Psoas muscle (tissue), 8 donors: ENCODE data around the gene SLC9A6. TPM values are rescaled to one million over a fixed set of nuclear protein-coding genes. Genes with fewer than 3 reads are reported as not detected.
A peak's percentile ranks its signal among the peaks of the same experiment; 100 is the strongest.

Source experiments
- ATAC-seq, 4 donors: fragments of 200-7000 bp; cut with Tn5 transposase; one replicate each; pipeline ENCODE4 v1.9.1; 2020; ENCODE audit warnings: moderate library complexity in 3 of 4, mild to moderate bottlenecking in 2 of 4
- DNase-seq, 2 donors: peaks; one replicate each; pipeline ENCODE4 v3.0.0-alpha.2; 2020
- H3K27ac ChIP-seq: fragments of 200-600 bp; one replicate; pipeline ENCODE4 v1.8.0; 2022
- H3K27me3 ChIP-seq, 3 donors: fragments of 200-600 bp in 1 of 3; one replicate each; pipeline versions ENCODE4 v1.6.1 to v1.8.0; 2013 to 2022; ENCODE audit warnings: low read length in 2 of 3, mild to moderate bottlenecking in 2 of 3, moderate library complexity in 1 of 3; ENCODE audit not compliant: insufficient read depth in 3 of 3
- H3K36me3 ChIP-seq, 2 donors: fragments of 200-600 bp in 1 of 2; one replicate each; pipeline versions ENCODE4 v1.6.1 to v1.8.0; 2013 to 2022; ENCODE audit warnings: low read depth in 1 of 2, mild to moderate bottlenecking in 1 of 2, moderate library complexity in 1 of 2; ENCODE audit not compliant: insufficient read depth in 1 of 2
- H3K4me1 ChIP-seq: fragments of 200-600 bp; one replicate; pipeline ENCODE4 v1.8.0; 2022
- H3K4me3 ChIP-seq: fragments of 200-600 bp; one replicate; pipeline ENCODE4 v1.8.0; 2022; ENCODE audit warnings: mild to moderate bottlenecking
- H3K9me3 ChIP-seq: fragments of 200-600 bp; one replicate; pipeline ENCODE4 v1.8.0; 2022
- WGBS, 3 donors: extraction: QIAGEN DNeasy Blood & Tissue Kit; methylation state at CpG; one replicate each; pipeline versions ENCODE4 v1.1.6 to v1.1.7; 2013; 5-methylcytosine and 5-hydroxymethylcytosine counted together
- intact Hi-C, 2 donors: fragments of 100-400 bp; cut with DNase I; formaldehyde crosslinking; loops; one replicate each; pipeline versions ENCODE4 v1.11.0 to v1.14.2; 2022
- polyA plus RNA-seq, 3 donors: library from polyadenylated mRNA; stranded (reverse); fragments of 200-250 nt; gene quantifications; one replicate each; pipeline ENCODE4 v1.2.3, GENCODE V29; 2013
- total RNA-seq, 4 donors: library from RNA; stranded (reverse); fragmentation: NEBNext Ultra II Directional in 2 of 4; extraction: Animal tissue kit (Norgen Biotek cat#: 25700) in 2 of 4; gene quantifications; one replicate each; pipeline versions ENCODE4 v1.2.1 to v1.2.4, GENCODE V29; 2021 to 2023
- TF ChIP-seq, protein P1 (sequence below): fragments of 200-600 bp; IDR thresholded peaks from one replicate; pipeline ENCODE4 v1.8.0; 2022; ENCODE audit warnings: antibody characterized with exemption
- donor health status: healthy with polysubstance abuse.
- donor health status: DM: no; HTN: no; CAD: no; lungs with moderate emphysema.
- donor health status: Bipolar disorder and iron deficiency.
- donor health status: healthy.
- donor health status: DM: yes; HTN: yes; CAD: no.
- donor health status: DM: no; HTN: no; CAD: no.
- donor health status: DM: no; HTN: no; CAD: no.
- donor health status: DM: yes; HTN: yes; CAD: no.

SLC9A6 gene
- total and polyA plus RNA-seq, 7 donors = 7.9 to 16.9 (median 8.9) TPM

DNA sequence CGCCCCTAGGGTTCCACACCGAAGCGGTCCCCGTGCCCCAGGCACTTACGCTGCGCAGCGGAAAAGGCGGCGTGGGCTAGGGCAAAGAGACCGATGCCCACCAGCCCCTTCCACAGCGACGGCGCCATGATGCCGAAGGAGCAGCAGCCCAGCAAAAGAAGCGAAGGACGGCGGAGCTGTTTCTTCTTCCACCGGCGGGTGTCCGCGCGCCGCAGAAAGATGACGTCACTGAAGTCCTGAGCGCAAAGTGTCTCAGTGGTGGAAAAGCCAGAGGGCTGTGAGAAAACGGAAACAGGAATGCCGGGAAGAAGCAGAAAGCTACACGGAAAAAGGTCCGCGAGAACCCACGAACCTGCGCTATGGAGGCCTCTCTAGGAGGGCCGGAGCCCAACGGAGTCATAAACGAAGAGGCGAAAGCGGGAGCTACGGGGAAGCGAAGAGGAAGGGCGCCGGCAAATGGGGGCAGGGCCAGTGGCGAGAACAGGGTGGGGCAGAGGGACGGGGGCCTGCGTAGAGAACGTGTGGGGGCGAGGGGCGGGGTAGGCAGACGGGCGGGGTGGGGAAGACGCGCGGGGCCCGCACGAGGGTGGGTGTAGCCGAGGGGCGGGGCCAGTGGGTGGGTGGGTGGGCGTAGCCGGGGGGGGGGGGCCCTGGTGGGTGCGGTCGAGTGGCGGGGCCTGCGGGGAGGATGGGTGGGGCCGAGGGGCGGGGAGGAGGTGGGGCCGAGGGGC is 11.5 kb upstream of the SLC9A6 start, which contains the start of gene MMGT1:
TSS of gene MMGT1 (minus strand) at position 441 of the 731 bp plus-strand sequence. CDS start at position 128, 313 bp downstream.
- intact Hi-C loops = no loop called here
- WGBS, 3 donors = 0 to 28% (median 2%) methylated on average over 23 to 56 of the region's 65 CpGs
- Histone ChIP-seq H3K4me3 (peak within 1 kb of the TSS; percentile 82), H3K36me3 (no peaks in the 10 kb centered on the region), H3K27me3 (no peaks in the 10 kb centered on the region), H3K4me1 (peaks cover 5% of the 10 kb centered on the region), H3K9me3 (no peaks in the 10 kb centered on the region), H3K27ac (peak within 1 kb of the TSS; percentile 89)
- DNase-seq (peak; percentile 80 to 91), ATAC-seq (peak; percentile 87 to 93 (median 92))
- TF ChIP-seq, protein P1, sequence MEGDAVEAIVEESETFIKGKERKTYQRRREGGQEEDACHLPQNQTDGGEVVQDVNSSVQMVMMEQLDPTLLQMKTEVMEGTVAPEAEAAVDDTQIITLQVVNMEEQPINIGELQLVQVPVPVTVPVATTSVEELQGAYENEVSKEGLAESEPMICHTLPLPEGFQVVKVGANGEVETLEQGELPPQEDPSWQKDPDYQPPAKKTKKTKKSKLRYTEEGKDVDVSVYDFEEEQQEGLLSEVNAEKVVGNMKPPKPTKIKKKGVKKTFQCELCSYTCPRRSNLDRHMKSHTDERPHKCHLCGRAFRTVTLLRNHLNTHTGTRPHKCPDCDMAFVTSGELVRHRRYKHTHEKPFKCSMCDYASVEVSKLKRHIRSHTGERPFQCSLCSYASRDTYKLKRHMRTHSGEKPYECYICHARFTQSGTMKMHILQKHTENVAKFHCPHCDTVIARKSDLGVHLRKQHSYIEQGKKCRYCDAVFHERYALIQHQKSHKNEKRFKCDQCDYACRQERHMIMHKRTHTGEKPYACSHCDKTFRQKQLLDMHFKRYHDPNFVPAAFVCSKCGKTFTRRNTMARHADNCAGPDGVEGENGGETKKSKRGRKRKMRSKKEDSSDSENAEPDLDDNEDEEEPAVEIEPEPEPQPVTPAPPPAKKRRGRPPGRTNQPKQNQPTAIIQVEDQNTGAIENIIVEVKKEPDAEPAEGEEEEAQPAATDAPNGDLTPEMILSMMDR = no peak

DNA sequence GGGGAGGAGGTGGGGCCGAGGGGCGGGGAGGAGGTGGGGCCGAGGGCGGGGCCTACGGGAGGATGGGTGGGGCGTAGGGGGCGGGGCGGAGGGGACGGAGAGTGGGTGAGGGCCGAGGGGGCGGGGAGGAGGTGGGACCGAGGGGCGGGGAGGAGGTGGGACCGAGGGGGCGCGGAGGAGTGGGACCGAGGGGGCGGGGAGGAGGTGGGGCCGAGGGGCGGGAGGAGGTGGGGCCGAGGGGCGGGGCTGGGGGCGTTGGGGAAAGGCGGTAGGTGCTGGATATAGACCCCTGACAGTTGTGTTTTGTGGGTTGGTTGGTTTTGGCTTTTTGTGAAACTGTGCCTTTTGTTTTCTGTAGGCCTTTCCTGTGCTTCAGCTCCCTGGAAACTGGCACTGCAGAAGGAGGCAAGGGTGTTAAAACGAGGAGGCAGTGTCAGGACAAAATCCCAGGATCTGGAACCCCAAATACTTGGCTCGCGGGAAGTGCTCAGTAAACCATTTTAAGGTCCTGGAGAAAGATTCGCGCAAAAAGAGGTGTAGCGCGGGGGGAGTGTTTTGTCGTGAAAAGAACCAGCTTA is 10.9 kb upstream of the SLC9A6 start:
- DNase-seq = peak; percentile 74 to 82
- WGBS, 3 donors = 3 to 38% (median 14%) methylated on average over 8 to 18 of the region's 32 CpGs
- intact Hi-C loops = no loop called here

DNA sequence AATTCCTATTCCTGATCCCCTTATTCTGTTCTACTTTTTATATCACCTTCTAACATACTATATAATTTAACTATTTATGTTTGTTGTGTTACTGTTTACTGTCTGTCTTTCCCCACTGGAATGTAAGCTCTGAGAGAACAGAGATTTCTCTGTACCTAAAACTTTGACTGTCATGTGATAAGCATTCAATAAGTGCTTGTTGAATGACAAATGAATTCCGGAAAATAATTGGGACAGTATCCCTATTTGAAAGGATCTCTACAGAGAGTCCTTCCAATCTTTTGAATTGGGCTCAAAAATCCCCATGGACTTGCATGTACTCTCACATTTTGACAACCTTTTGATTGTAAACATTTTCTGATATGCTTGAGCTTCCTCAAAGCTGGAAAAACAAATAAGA is 9.8 kb upstream of the SLC9A6 start:
- no peak overlapping the region for H3K4me3 ChIP-seq
- H3K4me1 ChIP-seq = peaks cover 5% of the 10 kb centered on the region
- TF ChIP-seq, protein P1 = no peak
- ATAC-seq (no peak), DNase-seq (no peak)
- no peaks in the 10 kb centered on the region for H3K9me3 ChIP-seq
- H3K27ac ChIP-seq = no peak overlapping the region
- H3K36me3 ChIP-seq = no peaks in the 10 kb centered on the region
- H3K27me3 ChIP-seq = no peaks in the 10 kb centered on the region
- 91 to 93% (median 91%) methylated on average over 1 of the region's 1 CpG for WGBS, 3 donors
- intact Hi-C loops = no loop called here

More for the DNA sequence above, 10.9 kb upstream of the SLC9A6 start:
- ATAC-seq = peak; percentile 62 to 69 (median 66)
- no peaks in the 10 kb centered on the region for H3K9me3 ChIP-seq
- H3K36me3 ChIP-seq = no peaks in the 10 kb centered on the region
- H3K4me3 ChIP-seq = peak overlapping the region; percentile 55
- no peaks in the 10 kb centered on the region for H3K27me3 ChIP-seq
- TF ChIP-seq, protein P1 = no peak
- H3K27ac ChIP-seq = no peak overlapping the region
- H3K4me1 ChIP-seq = peaks cover 5% of the 10 kb centered on the region

DNA sequence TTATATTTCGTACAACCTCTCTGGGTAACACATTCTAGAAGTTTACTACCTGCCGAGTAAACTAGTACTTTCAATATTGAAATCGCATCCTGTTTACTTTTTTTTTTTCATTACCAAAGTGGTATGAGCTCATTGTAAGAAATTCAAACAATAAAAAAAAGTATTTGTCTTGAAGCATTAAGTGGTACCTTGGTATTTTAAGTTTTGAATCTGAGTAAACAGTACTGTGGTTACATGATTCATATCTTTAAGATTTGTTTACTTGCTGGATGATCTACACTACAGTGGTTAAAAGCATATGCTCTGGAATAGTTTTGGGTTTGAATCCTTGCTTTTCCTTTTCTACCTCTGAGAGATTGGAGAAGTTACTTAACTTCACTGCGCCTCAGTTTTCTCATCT is 7.6 kb upstream of the SLC9A6 start:
- DNase-seq (no peak), ATAC-seq (no peak)
- 68 to 81% (median 70%) methylated on average over 4 of the region's 4 CpGs for WGBS, 3 donors
- Histone ChIP-seq H3K4me1 (no peaks in the 10 kb centered on the region), H3K27ac (no peak overlapping the region), H3K27me3 (no peaks in the 10 kb centered on the region), H3K36me3 (no peaks in the 10 kb centered on the region), H3K9me3 (no peaks in the 10 kb centered on the region), H3K4me3 (no peak overlapping the region)
- intact Hi-C loops = no loop called here
- TF ChIP-seq, protein P1 = no peak
